Keratinocyte (primary cell): Measurements from ENCODE around the gene SH3PXD2B.

Source experiments
- EZH2 ChIP-seq: IDR thresholded peaks from one replicate; pipeline ENCODE4 v1.6.1; 2012; ENCODE audit warnings: inconsistent platforms, mild to moderate bottlenecking, low read length, moderate library complexity
- TF ChIP-seq, protein P1 (sequence below), 3 experiments: IDR thresholded peaks in 1 of 3; conservative IDR thresholded peaks in 1 of 3; optimal IDR thresholded peaks in 1 of 3; 2 replicates in 2 of 3; 3 replicates in 1 of 3; pipeline versions ENCODE3 to v1.5.1; 2011; ENCODE audit warnings: low read length in 3 of 3, mild to moderate bottlenecking in 3 of 3, moderate library complexity in 2 of 3, control low read depth in 1 of 3, inconsistent platforms in 1 of 3; ENCODE audit not compliant: insufficient read depth in 2 of 3; ENCODE audit errors: extremely low read depth in 1 of 3

DNA sequence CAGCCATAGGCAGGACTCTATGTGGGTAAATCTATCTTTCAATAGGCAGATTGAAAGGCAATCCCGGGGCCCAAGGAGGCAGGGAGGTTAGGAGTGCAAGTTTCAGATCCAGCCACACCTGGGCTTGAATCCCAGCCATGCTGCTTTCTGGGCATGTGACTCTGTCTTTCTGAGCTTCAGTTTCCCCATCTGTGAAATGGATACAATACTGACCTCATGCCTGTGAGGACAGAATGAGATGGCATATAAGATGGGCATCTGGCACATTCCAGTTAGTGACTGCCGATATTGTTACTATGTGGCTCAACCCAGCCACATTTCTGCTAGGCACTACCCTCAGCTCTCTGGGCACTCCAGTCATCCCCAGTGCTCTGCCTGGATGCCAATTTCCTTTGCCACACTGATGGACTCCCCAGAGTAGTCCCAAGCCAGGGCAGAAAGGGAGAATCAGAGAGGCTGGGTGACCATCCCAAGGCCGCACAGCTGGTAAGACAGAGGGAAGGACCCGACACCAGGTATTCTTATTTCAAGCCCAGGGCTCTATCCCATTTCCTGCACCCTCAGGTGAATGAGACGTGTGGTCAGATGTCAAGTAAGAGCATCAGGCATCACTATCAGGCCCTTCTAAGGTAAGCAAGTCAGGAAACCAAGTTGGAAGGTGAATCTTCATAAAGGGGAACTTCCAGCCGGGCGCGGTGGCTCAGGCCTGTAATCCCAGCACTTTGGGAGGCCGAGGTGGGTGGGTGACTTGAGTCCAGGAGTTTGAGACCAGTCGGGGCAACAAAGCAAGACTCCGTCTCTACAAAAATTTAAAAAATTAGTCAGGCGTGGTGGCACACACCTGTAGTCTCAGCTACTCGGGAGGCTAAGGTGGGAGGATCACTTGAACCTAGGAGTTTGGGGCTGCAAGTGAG, 38.7 kb downstream of the SH3PXD2B start:
- TF ChIP-seq, protein P1, sequence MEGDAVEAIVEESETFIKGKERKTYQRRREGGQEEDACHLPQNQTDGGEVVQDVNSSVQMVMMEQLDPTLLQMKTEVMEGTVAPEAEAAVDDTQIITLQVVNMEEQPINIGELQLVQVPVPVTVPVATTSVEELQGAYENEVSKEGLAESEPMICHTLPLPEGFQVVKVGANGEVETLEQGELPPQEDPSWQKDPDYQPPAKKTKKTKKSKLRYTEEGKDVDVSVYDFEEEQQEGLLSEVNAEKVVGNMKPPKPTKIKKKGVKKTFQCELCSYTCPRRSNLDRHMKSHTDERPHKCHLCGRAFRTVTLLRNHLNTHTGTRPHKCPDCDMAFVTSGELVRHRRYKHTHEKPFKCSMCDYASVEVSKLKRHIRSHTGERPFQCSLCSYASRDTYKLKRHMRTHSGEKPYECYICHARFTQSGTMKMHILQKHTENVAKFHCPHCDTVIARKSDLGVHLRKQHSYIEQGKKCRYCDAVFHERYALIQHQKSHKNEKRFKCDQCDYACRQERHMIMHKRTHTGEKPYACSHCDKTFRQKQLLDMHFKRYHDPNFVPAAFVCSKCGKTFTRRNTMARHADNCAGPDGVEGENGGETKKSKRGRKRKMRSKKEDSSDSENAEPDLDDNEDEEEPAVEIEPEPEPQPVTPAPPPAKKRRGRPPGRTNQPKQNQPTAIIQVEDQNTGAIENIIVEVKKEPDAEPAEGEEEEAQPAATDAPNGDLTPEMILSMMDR (optimal IDR thresholded peaks at IDR 0.05 in 1 of 3, IDR thresholded peaks at IDR 0.05 in 1 of 3, conservative IDR thresholded peaks at IDR 0.05 in 1 of 3; ENCODE audit: extremely low read depth in 1 of 3, insufficient read depth in 2 of 3, low read length in 3 of 3), result no peak
- no peak for TF ChIP-seq EZH2
